CD4-positive, alpha-beta T cell treated with Interleukin-1 beta for 1 hour (primary cell): ENCODE data around the gene NAPSA.

ENCODE experiments used
- DNase-seq, 2 donors: peaks; one replicate each; pipeline ENCODE4 v3.0.0-alpha.2; 2020 to 2022

Gene NAPSA

DNA sequence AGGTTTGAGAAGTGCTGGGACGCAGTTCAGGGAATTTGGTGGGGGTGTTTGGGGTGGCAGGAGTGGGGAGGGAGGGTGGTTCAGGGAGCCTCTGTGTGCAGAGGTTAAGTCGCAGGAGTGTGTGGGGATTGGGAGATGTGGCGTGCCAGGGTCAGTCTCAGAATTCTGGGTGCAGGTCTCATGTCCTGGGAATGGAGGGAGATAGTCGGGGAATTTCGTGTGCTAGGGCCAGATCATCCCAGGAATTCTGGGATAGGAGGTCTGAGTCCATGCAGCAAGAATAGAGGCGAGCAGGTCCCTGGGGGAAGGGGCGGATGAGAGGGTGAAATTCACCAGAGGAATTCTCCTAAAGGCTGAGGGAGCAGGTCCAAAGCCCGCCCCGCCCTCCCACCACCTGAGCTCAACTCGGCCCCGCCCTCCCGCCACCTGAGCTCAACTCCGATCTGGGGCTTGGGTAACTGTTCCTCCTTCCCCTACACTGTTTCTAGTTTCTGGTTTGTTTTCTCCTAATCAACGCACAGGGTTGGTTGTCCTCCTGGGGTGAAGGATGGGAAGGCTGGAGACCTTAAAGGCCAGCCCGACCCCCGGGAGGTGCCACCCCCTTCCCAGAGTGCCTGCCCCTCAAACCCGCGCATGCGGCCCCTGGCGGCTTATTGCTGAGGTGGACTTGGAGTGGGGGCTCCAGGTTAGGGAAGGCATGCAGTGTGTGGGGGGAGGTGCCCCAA, 51.5 kb downstream of the NAPSA start:
- DNase-seq: no peak

DNA sequence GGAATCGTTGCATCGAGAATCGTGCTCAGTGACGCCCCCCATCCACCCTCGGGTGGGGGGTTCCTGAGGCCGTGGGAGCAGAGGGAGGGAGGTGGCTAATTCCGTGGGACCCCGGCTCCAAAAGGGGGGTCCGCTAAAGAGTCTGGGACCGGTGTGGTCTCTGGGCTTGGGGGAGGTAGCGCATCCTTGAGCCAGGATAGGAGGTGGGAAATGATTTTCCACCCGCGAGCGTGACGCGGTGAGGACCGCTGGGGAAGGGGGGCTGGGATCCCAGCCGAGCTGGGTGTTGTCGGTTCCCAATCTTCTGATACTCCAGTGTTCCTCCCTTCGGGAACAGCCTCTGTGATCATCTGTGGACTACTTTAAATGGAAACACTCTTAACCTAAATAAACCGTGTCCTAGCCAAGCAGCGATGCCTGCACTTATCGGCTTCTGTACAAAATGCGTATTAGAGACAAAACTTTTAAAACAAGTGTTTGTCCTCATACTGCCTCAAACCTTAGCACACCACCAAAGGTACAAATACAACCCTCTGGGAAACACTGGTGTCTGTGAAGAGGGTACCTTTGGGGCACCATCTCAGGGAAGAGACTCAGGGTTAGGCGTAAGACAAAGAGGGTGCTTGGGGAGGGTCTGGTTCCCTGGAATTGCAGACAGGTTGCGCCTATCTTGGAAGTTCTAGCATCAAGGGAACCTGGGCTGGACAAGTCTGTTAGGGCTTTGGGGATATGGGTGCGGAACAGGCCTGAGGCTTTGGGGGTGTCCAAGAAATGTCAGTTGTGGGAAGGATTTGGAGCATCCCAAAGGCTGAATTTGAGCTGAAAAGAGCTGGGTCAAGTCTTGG, 52.2 kb downstream of the NAPSA start:
- DNase-seq: no peak

DNA sequence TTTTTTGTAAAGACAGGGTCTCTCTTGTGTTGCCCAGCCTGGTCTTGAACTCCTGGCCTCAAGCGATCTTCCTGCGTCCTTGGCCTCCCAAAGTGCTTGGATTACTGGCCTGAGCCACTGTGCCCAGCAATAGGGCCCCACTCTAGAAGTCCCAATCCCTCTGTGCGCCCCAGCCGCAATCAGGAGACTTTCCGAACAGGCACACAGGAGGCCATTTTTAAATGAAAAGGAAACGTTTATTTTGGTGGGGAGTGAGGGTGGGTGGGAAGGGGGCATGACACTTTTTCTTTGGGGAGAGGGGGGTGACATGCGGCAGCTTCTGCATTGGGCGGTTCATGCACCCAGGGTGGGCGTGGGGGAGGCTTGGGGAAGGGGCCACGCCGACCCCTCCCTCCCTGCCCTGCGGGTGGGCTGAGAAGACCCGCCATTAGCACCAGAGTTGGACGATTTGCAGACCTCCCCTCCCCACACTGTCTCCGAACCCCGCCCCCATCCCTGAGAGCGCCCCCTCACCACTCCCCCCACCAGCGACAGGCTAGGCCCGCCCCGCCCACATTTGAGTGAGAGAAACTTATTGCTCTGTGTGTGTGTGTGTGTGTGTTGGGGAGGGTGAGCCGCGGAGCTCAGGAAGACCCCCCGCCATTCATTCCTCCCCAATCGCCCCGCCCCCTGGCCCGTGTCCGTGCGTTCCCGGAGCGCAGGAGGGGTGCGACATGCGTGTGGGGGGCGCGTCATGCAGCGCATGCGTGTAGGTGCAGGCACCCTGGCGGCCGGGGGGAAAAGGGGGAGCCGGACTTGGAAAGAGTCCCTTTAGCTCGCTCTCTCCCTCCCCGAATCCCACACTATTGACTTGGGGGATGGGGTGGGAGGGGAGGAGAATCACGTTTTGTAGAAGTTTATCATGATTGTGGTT, 53.5 kb downstream of the NAPSA start:
- no peak for DNase-seq

DNA sequence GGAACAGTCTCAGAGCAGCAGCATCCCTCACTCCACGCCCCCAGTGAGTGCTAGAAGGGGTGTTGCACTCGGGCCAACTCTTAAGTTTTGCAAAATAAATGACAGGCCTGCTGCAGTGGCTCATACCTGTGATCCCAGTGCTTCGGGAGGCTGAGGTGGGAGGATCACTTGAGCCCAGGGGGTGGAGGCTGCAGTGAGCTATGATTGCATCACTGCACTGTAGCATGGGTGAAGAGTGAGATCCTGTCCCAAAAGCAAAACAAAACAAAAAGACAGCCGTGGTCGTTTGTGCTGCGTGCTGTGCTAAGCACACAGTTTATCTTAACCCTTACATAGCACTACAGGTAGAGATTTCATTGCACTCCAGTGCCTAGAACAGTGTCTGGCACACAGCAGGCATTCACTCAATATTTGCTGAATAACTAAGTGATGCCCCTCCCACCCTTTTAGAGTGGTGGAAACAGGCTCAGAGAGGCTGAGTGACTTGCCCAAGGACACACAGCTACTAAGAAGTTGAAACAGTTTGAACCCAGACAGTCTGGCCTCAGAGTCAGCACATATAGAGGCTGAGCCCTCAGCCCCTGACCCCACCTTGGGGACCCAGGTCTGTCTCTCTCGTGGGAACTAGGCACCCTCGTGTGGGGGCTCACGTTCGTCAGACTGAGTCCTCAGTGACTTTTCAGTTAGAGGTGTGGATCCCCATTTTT, 54.5 kb downstream of the NAPSA start:
- DNase-seq: no peak

DNA sequence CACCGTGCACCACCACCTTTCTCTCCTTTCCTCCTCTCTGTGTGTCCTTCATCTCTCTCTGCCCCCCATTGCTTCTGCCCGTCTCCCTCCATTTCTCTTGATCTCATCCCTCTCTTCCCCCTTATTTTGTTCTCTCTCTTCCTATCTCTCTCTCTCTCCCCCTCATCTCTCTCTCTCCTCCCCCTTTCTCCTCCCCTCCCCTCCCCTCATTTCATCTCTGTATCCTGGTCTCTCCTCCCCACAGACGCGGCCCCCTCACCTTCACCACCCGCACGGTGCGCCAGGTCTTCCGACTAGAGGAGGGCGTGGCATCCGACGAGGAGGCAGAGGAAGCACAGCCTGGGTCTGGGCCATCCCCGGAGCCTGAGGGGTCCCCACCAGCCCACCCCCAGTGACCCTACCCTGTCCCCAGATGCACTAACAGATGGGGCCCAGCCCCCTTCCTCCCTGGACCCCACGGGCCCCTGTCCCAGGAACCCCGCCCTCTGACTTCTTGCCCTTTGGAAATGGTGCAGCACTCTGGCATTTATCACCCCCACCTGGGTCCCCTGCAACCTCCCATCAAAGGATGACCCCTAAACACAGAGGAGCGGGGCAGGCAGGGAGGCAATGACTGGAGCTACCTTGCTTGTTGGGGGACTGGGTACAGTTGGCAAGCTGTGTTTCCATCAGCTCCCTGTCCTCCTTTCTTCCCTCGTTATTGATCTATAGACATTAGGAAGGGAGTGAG, 55.9 kb downstream of the NAPSA start:
- no peak for DNase-seq

DNA sequence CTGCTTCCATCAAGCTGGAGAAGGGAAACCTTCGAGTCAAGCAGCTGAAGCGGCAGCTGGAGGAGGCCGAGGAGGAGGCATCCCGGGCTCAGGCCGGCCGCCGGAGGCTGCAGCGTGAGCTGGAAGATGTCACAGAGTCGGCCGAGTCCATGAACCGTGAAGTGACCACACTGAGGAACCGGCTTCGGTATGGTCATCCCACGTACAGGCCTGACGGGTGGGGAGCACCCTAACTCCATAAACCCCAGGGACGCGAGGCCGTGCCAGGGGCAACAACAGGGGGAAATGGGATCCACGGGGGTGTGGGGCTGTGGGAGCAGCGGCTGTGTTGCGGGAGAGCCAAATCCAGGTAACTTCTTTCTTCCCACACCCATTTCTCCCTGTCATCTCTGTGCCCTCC, 56.4 kb downstream of the NAPSA start:
- no peak for DNase-seq
